Mucosa of rectum (tissue), 2 donors: Measurements from ENCODE around the gene TTC22.

ENCODE experiments used
- H3K27ac ChIP-seq, 2 donors: one replicate each; pipeline ENCODE4 v1.7.0; 2013; ENCODE audit warnings: inconsistent platforms in 2 of 2, low read depth in 2 of 2, low read length in 2 of 2
- H3K27me3 ChIP-seq, 2 donors: one replicate each; pipeline ENCODE4 v1.7.0; 2013; ENCODE audit warnings: low read length in 2 of 2; ENCODE audit not compliant: control insufficient read depth in 2 of 2, insufficient read depth in 2 of 2
- H3K36me3 ChIP-seq, 2 donors: one replicate each; pipeline ENCODE4 v1.7.0; 2013; ENCODE audit warnings: low read length in 2 of 2; ENCODE audit not compliant: control insufficient read depth in 2 of 2, insufficient read depth in 2 of 2
- H3K4me1 ChIP-seq, 2 donors: one replicate each; pipeline ENCODE4 v1.7.0; 2013; ENCODE audit warnings: low read length in 2 of 2, mild to moderate bottlenecking in 1 of 2; ENCODE audit not compliant: control insufficient read depth in 2 of 2, insufficient read depth in 2 of 2
- H3K4me3 ChIP-seq, 2 donors: one replicate each; pipeline ENCODE4 v1.7.0; 2013; ENCODE audit warnings: low read length in 2 of 2
- H3K9ac ChIP-seq, 2 donors: one replicate each; pipeline ENCODE4 v1.7.0; 2013; ENCODE audit warnings: low read length in 2 of 2, low read depth in 1 of 2, mild to moderate bottlenecking in 1 of 2
- H3K9me3 ChIP-seq, 2 donors: one replicate each; pipeline ENCODE4 v1.7.0; 2013; ENCODE audit warnings: low read length in 2 of 2; ENCODE audit not compliant: control insufficient read depth in 2 of 2
- donor health status: healthy.
- donor health status: Normal muscosa, but diverticular disease.

The TTC22 gene

GRCh38 chr1:54798769-54799641 lies 2.1 kb downstream of the TTC22 start:
- H3K4me3 ChIP-seq = peak overlapping the region; percentile 73 to 87
- peak overlapping the region; percentile 85 to 90 for H3K27ac ChIP-seq
- peaks cover 68 to 73% of the 10 kb centered on the region in 2 donors for H3K4me1 ChIP-seq
- H3K9ac ChIP-seq = peak overlapping the region; percentile 82 to 86
- H3K27me3 ChIP-seq = no peaks in the 10 kb centered on the region
- H3K9me3 ChIP-seq = no peaks in the 10 kb centered on the region
- H3K36me3 ChIP-seq = peaks cover 0 to 4% of the 10 kb centered on the region in 2 donors

- H3K36me3 ChIP-seq = peaks cover 0 to 7% of the 10 kb centered on the region in 2 donors
- peaks cover 71 to 81% of the 10 kb centered on the region in 2 donors for H3K4me1 ChIP-seq
- H3K4me3 ChIP-seq = peak overlapping the region; percentile 36 to 87
- peak overlapping the region; percentile 85 to 90 for H3K27ac ChIP-seq
- H3K9ac ChIP-seq = peak overlapping the region in 1 of 2 donors; percentile 39
- H3K27me3 ChIP-seq = no peaks in the 10 kb centered on the region
- no peaks in the 10 kb centered on the region for H3K9me3 ChIP-seq
Measured at GRCh38 chr1:54798206-54798605, 2.9 kb downstream of the TTC22 start.

- Histone ChIP-seq H3K27me3 (no peaks in the 10 kb centered on the region), H3K36me3 (peaks cover 3 to 7% of the 10 kb centered on the region in 2 donors), H3K4me3 (peak overlapping the region in 1 of 2 donors; percentile 22), H3K4me1 (peaks cover 75 to 85% of the 10 kb centered on the region in 2 donors), H3K9me3 (no peaks in the 10 kb centered on the region), H3K27ac (peak overlapping the region; percentile 92 to 95), H3K9ac (peak overlapping the region; percentile 34 to 54)
Measured at GRCh38 chr1:54796902-54797301, 4.2 kb downstream of the TTC22 start.

- Histone ChIP-seq H3K27me3 (no peaks in the 10 kb centered on the region), H3K36me3 (peaks cover 3 to 15% of the 10 kb centered on the region in 2 donors), H3K27ac (peak overlapping the region; percentile 92 to 95), H3K9ac (peak overlapping the region; percentile 41 to 68), H3K4me3 (peak overlapping the region; percentile 41), H3K4me1 (peaks cover 68 to 76% of the 10 kb centered on the region in 2 donors), H3K9me3 (peaks cover 0 to 3% of the 10 kb centered on the region in 2 donors)
Measured at GRCh38 chr1:54795841-54796468, 5.2 kb downstream of the TTC22 start.

- H3K27ac ChIP-seq = peak overlapping the region; percentile 92 to 95
- H3K9me3 ChIP-seq = peaks cover 0 to 3% of the 10 kb centered on the region in 2 donors
- no peaks in the 10 kb centered on the region for H3K27me3 ChIP-seq
- H3K4me3 ChIP-seq = peak overlapping the region; percentile 41
- peaks cover 68 to 69% of the 10 kb centered on the region in 2 donors for H3K4me1 ChIP-seq
- H3K9ac ChIP-seq = peak overlapping the region; percentile 68
- peaks cover 6 to 18% of the 10 kb centered on the region in 2 donors for H3K36me3 ChIP-seq
Measured at GRCh38 chr1:54795356-54795665, 5.8 kb downstream of the TTC22 start.

- H3K27ac ChIP-seq = peak overlapping the region; percentile 92 to 95
- H3K36me3 ChIP-seq = peaks cover 11 to 24% of the 10 kb centered on the region in 2 donors
- H3K27me3 ChIP-seq = no peaks in the 10 kb centered on the region
- peak overlapping the region; percentile 68 for H3K9ac ChIP-seq
- H3K4me3 ChIP-seq = peak overlapping the region; percentile 41
- peaks cover 62 to 63% of the 10 kb centered on the region in 2 donors for H3K4me1 ChIP-seq
- peaks cover 0 to 3% of the 10 kb centered on the region in 2 donors for H3K9me3 ChIP-seq
Measured at GRCh38 chr1:54794451-54795355, 6.4 kb downstream of the TTC22 start.

GRCh38 chr1:54792686-54793282 lies 8.3 kb downstream of the TTC22 start:
- peaks cover 0 to 3% of the 10 kb centered on the region in 2 donors for H3K9me3 ChIP-seq
- H3K27me3 ChIP-seq = no peaks in the 10 kb centered on the region
- H3K36me3 ChIP-seq = peaks cover 18 to 32% of the 10 kb centered on the region in 2 donors
- H3K9ac ChIP-seq = no peak overlapping the region
- H3K27ac ChIP-seq = peak overlapping the region; percentile 92 to 95
- H3K4me3 ChIP-seq = no peak overlapping the region
- peaks cover 43 to 45% of the 10 kb centered on the region in 2 donors for H3K4me1 ChIP-seq

GRCh38 chr1:54791880-54792522 lies 9.1 kb downstream of the TTC22 start:
- no peak overlapping the region for H3K27ac ChIP-seq
- peaks cover 0 to 3% of the 10 kb centered on the region in 2 donors for H3K9me3 ChIP-seq
- peaks cover 40 to 41% of the 10 kb centered on the region in 2 donors for H3K4me1 ChIP-seq
- H3K9ac ChIP-seq = no peak overlapping the region
- H3K4me3 ChIP-seq = no peak overlapping the region
- H3K27me3 ChIP-seq = no peaks in the 10 kb centered on the region
- peaks cover 24 to 36% of the 10 kb centered on the region in 2 donors for H3K36me3 ChIP-seq

GRCh38 chr1:54788459-54788858 lies 12.7 kb downstream of the TTC22 start:
- Histone ChIP-seq H3K27me3 (no peaks in the 10 kb centered on the region), H3K36me3 (peaks cover 33 to 55% of the 10 kb centered on the region in 2 donors), H3K27ac (no peak overlapping the region), H3K4me3 (no peak overlapping the region), H3K4me1 (peaks cover 8% of the 10 kb centered on the region in 2 donors), H3K9me3 (peaks cover 0 to 3% of the 10 kb centered on the region in 2 donors), H3K9ac (no peak overlapping the region)
